HG03097 (cell line): ENCODE data around the gene ANKRD45.
"Not testable (repeated sequence)": the region's sequence is repeated elsewhere in the genome, so short reads cannot be mapped to it uniquely, and the experiment has no call there.

Experiments used
- ATAC-seq: cut with Tn5 transposase; IDR thresholded peaks from one replicate; pipeline ENCODE4 v1.9.1; 2021; ENCODE audit not compliant: unreplicated experiment, low FRiP score

Gene ANKRD45

DNA sequence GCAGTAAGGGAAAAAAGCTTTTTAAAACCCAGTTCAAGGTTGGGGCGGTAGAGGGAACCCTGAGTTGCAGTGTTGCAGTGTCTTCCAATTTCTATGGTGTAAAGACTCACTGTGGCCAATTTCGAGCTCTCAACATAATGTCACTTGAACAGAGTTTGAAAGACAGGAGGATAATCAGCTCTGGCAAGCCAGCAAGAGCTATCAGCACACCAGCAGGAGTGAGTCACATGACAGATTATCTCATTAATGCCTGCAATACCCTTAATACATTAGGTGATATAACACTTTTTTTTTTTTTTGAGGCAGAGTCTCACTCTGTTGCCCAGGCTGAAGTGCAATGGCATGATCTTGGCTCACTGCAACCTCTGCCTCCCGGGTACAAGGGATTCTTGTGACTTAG lies 89.6 kb downstream of the ANKRD45 start:
- no peak for ATAC-seq

DNA sequence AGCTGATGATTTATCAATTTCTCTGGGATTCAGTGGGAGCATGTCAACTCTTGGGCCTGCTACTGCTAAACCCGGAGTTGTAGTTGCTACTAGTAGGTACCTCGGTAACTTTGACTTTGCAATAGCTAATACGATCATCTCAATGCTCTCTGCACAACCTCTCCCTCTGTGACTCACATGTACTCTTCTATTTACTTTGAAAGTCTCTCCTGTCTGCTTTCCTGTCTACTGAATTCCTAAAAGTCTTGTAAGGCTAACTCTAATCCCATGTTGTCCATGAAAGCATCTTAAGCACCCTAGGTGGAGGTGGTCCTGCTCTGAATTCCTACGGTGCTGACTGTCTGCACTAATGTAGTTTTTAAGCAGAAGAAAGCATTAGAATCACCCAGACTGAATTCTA lies 96.1 kb downstream of the ANKRD45 start:
- ATAC-seq, result no peak

DNA sequence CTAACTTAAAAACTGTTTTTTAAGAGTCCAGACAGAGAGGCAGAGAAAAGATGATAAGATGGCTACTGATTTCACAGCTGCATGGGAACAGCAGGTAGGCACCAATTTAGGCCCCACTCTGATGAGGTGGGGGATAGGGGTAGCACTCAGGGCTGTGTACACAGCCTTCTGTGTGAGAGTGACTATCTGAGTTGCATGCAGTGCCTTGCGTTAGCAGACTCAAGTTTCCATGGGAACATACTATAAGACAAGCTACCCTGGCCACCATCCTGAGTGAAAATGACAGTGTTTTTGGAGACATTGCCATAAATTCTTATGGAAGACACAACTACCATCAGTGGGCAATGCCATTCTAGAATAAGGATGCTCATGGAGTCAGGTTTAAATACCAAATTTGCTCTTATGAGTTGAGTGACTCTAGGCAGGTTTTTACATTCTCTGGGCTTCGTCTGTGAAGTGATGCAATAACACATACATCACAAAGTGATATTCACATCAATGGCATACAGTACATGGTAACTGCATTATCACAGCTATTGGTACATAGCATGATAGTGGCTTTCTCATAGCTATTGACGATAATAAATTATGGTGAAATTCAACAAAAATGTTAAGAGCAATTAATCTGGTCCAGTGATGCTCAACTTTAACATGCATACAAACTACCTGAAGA lies 97.3 kb downstream of the ANKRD45 start:
- ATAC-seq, result no peak

DNA sequence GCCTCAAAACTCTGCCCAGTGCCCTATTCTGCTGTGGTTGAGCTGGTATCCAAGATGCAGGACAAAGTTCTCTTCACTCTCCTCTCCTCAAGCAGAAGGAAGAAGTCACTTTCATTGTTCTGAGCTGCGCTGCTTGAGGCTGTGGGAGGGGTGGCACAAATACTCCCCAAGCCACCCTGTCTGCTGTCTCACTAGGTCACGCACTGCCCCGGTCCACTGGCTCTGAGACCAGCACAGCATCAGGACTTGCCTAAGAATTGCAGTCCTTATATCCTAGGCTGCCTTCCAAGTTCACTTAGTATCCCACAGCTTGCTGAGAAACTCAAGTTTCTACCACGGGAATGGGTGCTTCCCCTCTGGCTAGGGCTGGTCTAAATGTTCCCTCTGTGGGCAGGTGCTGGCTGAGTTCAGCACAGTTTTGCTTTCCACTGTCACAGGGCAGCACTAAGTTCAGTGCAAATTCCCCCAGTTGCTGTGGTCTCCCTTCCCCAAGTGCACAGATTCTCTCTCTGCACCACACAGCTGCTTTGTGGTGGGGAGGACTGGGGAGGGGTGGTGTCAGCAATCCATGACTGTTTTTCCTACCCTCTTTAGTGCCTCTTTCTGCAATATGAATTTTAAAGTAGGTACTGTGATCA lies 99.2 kb downstream of the ANKRD45 start:
- ATAC-seq, result no peak

DNA sequence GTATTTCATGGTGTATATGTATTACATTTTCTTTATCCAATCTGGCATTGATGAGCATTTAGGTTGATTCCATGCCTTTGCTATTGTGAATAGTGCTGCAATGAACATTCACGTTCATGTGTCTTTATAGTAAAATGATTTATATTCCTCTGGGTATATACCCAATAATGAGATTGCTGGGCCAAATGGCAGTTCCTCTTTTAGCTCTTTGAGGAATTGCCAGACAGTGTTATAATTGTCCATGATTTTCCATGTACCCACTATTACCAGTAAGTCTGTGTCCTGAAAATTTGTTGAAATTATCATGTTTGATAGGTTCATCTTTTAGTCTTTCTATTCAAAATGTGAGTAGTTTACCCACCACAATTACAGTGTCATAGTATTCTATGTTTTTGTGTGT lies 101.2 kb downstream of the ANKRD45 start:
- no peak for ATAC-seq

DNA sequence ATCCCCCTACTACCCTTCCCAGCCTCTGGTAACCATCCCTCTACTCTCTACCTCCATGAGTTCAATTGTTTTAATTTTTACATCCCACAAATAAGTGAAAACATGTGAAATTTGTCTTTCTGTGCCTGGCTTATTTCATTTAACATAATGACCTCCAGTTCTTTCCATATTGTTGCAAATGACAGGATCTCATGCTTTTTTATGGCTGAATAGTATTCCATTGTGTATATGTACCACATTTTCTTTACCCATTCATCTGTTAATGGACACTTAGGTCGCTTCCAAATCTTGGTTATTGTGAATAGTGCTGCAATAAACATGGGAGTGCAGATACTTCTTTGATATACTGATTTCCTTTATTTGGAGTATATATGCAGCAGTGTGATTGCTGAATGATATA lies 105.8 kb downstream of the ANKRD45 start:
- ATAC-seq, result not testable (repeated sequence)

DNA sequence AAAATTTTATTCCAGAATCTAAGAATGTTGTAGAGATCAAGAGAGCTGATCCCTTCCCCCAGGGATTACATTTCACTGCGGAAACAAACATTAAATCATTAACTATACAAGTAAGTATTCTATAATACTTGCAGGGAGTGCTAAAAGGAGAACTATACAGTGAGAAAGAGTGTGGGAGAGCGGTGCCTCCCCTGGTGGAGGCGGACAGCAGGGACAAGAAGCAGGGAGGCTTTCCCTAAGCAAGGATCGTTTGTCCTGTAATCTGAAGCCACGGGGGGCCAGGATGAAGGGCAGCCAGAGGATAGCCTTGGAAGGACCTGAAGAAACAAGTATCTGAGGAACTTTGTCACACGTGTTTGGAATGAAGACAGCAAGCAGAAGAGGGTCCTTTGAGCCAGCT lies 106.8 kb downstream of the ANKRD45 start:
- ATAC-seq, result no peak

DNA sequence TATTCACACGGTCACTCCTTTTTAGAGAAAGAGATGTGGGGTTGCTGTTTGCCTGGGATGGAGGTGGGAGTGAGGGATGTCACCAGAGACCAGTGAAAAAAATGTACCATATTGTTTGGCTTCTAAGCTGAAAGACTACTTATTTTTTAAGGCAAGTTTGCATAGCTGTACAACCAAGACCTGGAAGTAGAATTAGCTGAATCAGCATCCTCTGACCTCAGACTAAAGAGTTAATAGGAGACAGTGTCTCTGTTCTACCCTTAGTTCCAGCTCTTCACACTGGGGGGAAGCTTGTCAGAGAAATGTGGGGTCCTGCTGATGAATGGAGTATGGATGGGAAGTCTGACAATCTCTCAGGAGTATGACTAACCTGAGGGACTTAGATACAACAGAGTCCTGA lies 108.4 kb downstream of the ANKRD45 start:
- no peak for ATAC-seq

DNA sequence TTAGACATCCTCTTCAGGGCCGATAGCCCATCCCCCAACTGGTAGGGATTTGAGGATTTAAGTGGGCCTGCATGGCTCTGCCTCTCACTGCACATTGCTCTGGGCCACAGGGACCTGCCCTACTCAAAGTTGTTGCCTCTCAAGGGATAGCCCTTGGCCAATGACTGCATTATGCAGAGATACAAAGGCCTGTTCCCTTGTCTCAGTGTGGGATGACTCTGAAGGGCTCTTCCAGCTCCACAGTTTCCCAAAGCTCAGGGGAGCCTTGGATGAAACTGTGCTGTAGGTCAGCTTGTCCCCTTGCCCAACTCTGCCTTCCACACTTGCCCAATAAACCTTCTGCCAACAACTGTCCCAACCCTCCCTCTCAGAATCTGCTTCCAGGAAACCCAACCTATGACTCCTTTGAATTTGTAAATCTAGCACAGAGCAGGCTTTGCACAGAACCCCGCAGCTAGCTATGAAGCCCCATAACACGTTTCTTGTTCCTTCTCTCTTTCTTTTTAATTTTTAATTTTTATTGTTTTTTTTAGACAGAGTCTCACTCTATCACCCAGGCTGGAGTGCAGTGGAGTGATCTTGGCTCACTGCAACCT lies 109.3 kb downstream of the ANKRD45 start:
- ATAC-seq, result no peak
